Type B pancreatic cell (in vitro differentiated cells): ENCODE results near the gene SHCBP1. TPM values are rescaled to one million over a fixed set of nuclear protein-coding genes. Genes with fewer than 3 reads are reported as not detected.

Experiments
- DNase-seq: peaks from one replicate; pipeline ENCODE4 v3.0.0; 2021; ENCODE audit warnings: mixed read lengths; ENCODE audit not compliant: unreplicated experiment; ENCODE audit errors: extremely low spot score
- H3K27ac Mint-ChIP-seq: 2 replicates; pipeline ENCODE4 v1.8.0; 2021; ENCODE audit warnings: mild to moderate bottlenecking, mixed read lengths
- H3K27me3 Mint-ChIP-seq: 2 replicates; pipeline ENCODE4 v1.8.0; 2021; ENCODE audit warnings: mixed read lengths
- H3K36me3 Mint-ChIP-seq: 2 replicates; pipeline ENCODE4 v1.8.0; 2021; ENCODE audit warnings: mixed read lengths
- H3K4me1 Mint-ChIP-seq: one replicate; pipeline ENCODE4 v1.8.0; 2021; ENCODE audit warnings: mixed read lengths; ENCODE audit not compliant: unreplicated experiment
- H3K4me3 Mint-ChIP-seq: 2 replicates; pipeline ENCODE4 v1.8.0; 2021; ENCODE audit warnings: mild to moderate bottlenecking, mixed read lengths
- H3K9me3 Mint-ChIP-seq: 2 replicates; pipeline ENCODE4 v1.8.0; 2021; ENCODE audit warnings: mixed read lengths
- long read RNA-seq: library from polyadenylated mRNA; unstranded; transcript quantifications from one replicate; pipeline ENCODE4 v2.0.0, GENCODE V29; 2020
- total RNA-seq: library from RNA; stranded (reverse); gene quantifications from 2 replicates; pipeline ENCODE4 v1.2.1, GENCODE V29; 2021; ENCODE audit warnings: low replicate concordance
- TF ChIP-seq, protein P1 (sequence below): fragments of 200-600 bp; sonication (generic); conservative IDR thresholded peaks from 2 replicates; pipeline ENCODE4 v1.5.0; 2021; ENCODE audit warnings: antibody characterized with exemption, mild to moderate bottlenecking

SHCBP1 gene
- total RNA-seq, result 5.4 and 12.7 TPM in 2 replicates
- long read RNA-seq, transcript SHCBP1-201 (13 exons, 3,461 nt), result major isoform, 31 of 39 reads
- long read RNA-seq, partial matches to known transcripts, result 5 of 39 reads
- long read RNA-seq, other reads (novel, unspliced or antisense), result 3 of 39 reads

- peaks cover under 1% of the 10 kb centered on the region for H3K36me3 Mint-ChIP-seq
Measured at GRCh38 chr16:46621006-46621933, at the start of gene SHCBP1. Gene SHCBP1, minus strand, starts transcription at chr16:46621379. Its CDS starts 20 bp downstream, at chr16:46621359.

DNA sequence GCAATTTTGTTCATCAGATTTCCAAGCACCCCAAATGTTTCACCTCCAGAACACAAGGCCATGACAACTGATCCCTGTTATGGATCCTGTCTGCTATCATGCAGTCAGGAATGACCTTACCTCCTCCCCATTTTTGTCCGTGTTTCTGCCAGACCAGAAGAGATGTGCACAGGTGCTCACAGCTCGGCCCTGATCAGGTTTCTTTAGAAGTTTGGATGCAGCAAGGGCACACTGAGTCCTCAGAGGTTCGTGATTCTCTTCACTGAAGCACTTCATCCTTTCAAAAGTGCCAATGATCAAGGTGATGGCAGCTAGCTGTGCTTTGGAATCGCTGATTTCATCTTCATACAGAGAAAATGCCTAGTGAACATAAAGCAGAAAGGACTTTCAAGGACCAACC lies 40.9 kb upstream of the SHCBP1 start:
- Mint-ChIP-seq H3K9me3 (no peaks in the 10 kb centered on the region), H3K36me3 (peaks cover 48% of the 10 kb centered on the region), H3K27ac (no peak overlapping the region), H3K27me3 (no peaks in the 10 kb centered on the region), H3K4me3 (no peak overlapping the region), H3K4me1 (no peaks in the 10 kb centered on the region)
- TF ChIP-seq, protein P1, sequence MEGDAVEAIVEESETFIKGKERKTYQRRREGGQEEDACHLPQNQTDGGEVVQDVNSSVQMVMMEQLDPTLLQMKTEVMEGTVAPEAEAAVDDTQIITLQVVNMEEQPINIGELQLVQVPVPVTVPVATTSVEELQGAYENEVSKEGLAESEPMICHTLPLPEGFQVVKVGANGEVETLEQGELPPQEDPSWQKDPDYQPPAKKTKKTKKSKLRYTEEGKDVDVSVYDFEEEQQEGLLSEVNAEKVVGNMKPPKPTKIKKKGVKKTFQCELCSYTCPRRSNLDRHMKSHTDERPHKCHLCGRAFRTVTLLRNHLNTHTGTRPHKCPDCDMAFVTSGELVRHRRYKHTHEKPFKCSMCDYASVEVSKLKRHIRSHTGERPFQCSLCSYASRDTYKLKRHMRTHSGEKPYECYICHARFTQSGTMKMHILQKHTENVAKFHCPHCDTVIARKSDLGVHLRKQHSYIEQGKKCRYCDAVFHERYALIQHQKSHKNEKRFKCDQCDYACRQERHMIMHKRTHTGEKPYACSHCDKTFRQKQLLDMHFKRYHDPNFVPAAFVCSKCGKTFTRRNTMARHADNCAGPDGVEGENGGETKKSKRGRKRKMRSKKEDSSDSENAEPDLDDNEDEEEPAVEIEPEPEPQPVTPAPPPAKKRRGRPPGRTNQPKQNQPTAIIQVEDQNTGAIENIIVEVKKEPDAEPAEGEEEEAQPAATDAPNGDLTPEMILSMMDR, result no peak
- DNase-seq, result no peak

More at GRCh38 chr16:46621006-46621933, at the start of gene SHCBP1:
- H3K4me3 Mint-ChIP-seq, result peak within 1 kb of the TSS; percentile 91
- TF ChIP-seq, protein P1, result no peak
- H3K27me3 Mint-ChIP-seq, result no peaks in the 10 kb centered on the region
- H3K9me3 Mint-ChIP-seq, result no peaks in the 10 kb centered on the region
- peak within 1 kb of the TSS; percentile 73 for H3K27ac Mint-ChIP-seq
- H3K4me1 Mint-ChIP-seq, result peaks cover 17% of the 10 kb centered on the region
- DNase-seq, result peak; percentile 91

- Mint-ChIP-seq H3K27me3 (no peaks in the 10 kb centered on the region), H3K27ac (no peak overlapping the region), H3K36me3 (peaks cover 32% of the 10 kb centered on the region), H3K9me3 (no peaks in the 10 kb centered on the region), H3K4me1 (no peaks in the 10 kb centered on the region), H3K4me3 (no peak overlapping the region)
- TF ChIP-seq, protein P1, result no peak
- DNase-seq, result no peak
Measured at GRCh38 chr16:46658925-46659324, 37.7 kb upstream of the SHCBP1 start.

GRCh38 chr16:46651305-46651704 lies 30.1 kb upstream of the SHCBP1 start:
- Mint-ChIP-seq H3K4me1 (no peaks in the 10 kb centered on the region), H3K36me3 (peaks cover 4% of the 10 kb centered on the region), H3K27ac (no peak overlapping the region), H3K4me3 (no peak overlapping the region), H3K27me3 (no peaks in the 10 kb centered on the region), H3K9me3 (no peaks in the 10 kb centered on the region)
- TF ChIP-seq, protein P1, result no peak
- no peak for DNase-seq

DNA sequence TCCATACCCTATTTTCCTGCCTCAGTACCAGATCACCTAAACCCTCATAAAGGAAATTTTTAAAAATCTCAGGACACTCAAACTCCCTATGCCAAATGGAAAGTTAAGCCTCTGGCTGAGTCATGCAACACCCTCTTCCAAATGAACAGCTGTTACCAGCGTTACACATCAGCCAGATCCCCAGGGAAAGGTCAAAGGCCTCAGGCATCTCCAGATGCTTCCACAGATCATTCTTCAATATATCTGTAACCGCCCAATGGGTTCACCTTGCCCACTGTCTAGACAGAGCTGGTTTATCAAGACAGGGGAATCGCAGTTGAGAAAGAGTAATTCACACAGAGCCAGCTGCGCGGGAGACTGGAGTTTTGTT lies 29.1 kb upstream of the SHCBP1 start:
- Mint-ChIP-seq H3K4me3 (no peak overlapping the region), H3K9me3 (no peaks in the 10 kb centered on the region), H3K27me3 (no peaks in the 10 kb centered on the region), H3K27ac (no peak overlapping the region), H3K36me3 (peaks cover 4% of the 10 kb centered on the region), H3K4me1 (no peaks in the 10 kb centered on the region)
- no peak for DNase-seq
- TF ChIP-seq, protein P1, result no peak
